ENCODE data around the gene CD5L.

Gene CD5L

DNA sequence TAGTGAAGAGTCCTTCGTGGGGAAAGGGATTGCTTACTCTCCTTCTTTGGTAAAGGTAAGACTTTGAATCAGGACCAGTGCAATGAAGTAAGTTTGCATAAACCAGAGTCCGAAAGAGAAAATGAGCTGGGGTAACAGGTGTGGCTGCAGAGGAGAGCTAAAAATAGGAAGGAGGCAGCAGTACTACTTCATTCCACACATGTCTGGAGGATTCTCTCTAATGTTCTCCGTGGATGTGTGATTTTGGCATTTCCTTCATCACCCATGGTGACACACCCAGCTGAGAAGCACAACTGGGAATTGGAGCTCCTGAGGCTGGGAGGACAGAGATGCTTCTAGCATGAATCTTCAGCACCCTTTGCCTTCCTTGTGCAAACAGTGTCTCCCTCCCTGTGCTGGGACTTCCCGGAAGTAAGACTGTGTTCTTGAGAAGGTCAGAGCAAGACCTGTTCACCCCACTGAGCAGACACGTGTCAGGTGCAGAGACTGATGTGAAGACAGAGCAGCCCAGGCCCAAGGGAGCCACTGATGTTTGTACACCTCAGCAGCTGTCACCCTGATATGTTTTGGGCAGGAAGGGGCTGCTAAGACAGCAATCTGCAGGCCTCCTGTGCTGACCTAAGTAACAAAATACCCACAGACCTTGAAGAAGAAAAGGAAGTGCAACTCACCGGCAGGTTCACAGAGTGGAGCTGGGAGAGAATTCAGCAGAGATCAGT, 35.0 kb downstream of the CD5L start:
- Histone ChIP-seq H3K79me2 (ENCODE audit: insufficient read depth, low read length) (no peaks in the 10 kb centered on the region), H4K20me1 (ENCODE audit: insufficient read depth, low read length) (no peaks in the 10 kb centered on the region), H3K4me3 (ENCODE audit: low read depth in 1 of 2, low read length in 2 of 2) (no peak overlapping the region), H3K27me3 (ENCODE audit: insufficient read depth, low read length, poor library complexity) (no peaks in the 10 kb centered on the region), H3K9me3 (ENCODE audit: insufficient read depth, low read length, severe bottlenecking) (no peaks in the 10 kb centered on the region), H3K27ac (ENCODE audit: low read length) (no peak overlapping the region), H3K9ac (ENCODE audit: low read depth, low read length) (no peak overlapping the region), H2AFZ (ENCODE audit: low read depth, low read length) (no peak overlapping the region), H3K4me2 (ENCODE audit: insufficient read depth, low read length) (no peak overlapping the region), H3K4me1 (ENCODE audit: insufficient read depth, low read length) (no peaks in the 10 kb centered on the region), H3K36me3 (ENCODE audit: insufficient read depth, low read length) (no peaks in the 10 kb centered on the region)
- TF ChIP-seq CTCF (IDR thresholded peaks at IDR 0.05; ENCODE audit: borderline replicate concordance, extremely low read depth, low read length, poor library complexity, severe bottlenecking) (no peak), EZH2 (IDR thresholded peaks at IDR 0.05; ENCODE audit: borderline replicate concordance, low read depth, low read length, severe bottlenecking) (no peak)
- ATAC-seq (ENCODE audit: insufficient read depth, low read depth) = 0 out of 3 replicates have a peak, but pooled peaks have one; percentile 42
- DNase-seq = no peak

- DNase-seq = no peak
- Histone ChIP-seq H3K4me3 (ENCODE audit: low read depth in 1 of 2, low read length in 2 of 2) (no peak overlapping the region), H3K4me1 (ENCODE audit: insufficient read depth, low read length) (no peaks in the 10 kb centered on the region), H3K27ac (ENCODE audit: low read length) (no peak overlapping the region), H3K4me2 (ENCODE audit: insufficient read depth, low read length) (no peak overlapping the region), H3K36me3 (ENCODE audit: insufficient read depth, low read length) (no peaks in the 10 kb centered on the region), H2AFZ (ENCODE audit: low read depth, low read length) (no peak overlapping the region), H3K9me3 (ENCODE audit: insufficient read depth, low read length, severe bottlenecking) (no peaks in the 10 kb centered on the region), H3K79me2 (ENCODE audit: insufficient read depth, low read length) (no peaks in the 10 kb centered on the region), H3K9ac (ENCODE audit: low read depth, low read length) (no peak overlapping the region), H4K20me1 (ENCODE audit: insufficient read depth, low read length) (no peaks in the 10 kb centered on the region), H3K27me3 (ENCODE audit: insufficient read depth, low read length, poor library complexity) (no peaks in the 10 kb centered on the region)
- TF ChIP-seq EZH2 (IDR thresholded peaks at IDR 0.05; ENCODE audit: borderline replicate concordance, low read depth, low read length, severe bottlenecking) (no peak), CTCF (IDR thresholded peaks at IDR 0.05; ENCODE audit: borderline replicate concordance, extremely low read depth, low read length, poor library complexity, severe bottlenecking) (no peak)
- ATAC-seq (ENCODE audit: insufficient read depth, low read depth) = no peak
Observed at GRCh38 chr1:157803851-157804250, 37.8 kb downstream of the CD5L start.

GRCh38 chr1:157799996-157800395, 41.6 kb downstream of the CD5L start:
- Histone ChIP-seq H3K27ac (ENCODE audit: low read length) (no peak overlapping the region), H3K36me3 (ENCODE audit: insufficient read depth, low read length) (no peaks in the 10 kb centered on the region), H3K9me3 (ENCODE audit: insufficient read depth, low read length, severe bottlenecking) (no peaks in the 10 kb centered on the region), H4K20me1 (ENCODE audit: insufficient read depth, low read length) (no peaks in the 10 kb centered on the region), H3K27me3 (ENCODE audit: insufficient read depth, low read length, poor library complexity) (no peaks in the 10 kb centered on the region), H3K4me3 (ENCODE audit: low read depth in 1 of 2, low read length in 2 of 2) (no peak overlapping the region), H2AFZ (ENCODE audit: low read depth, low read length) (no peak overlapping the region), H3K4me2 (ENCODE audit: insufficient read depth, low read length) (no peak overlapping the region), H3K79me2 (ENCODE audit: insufficient read depth, low read length) (no peaks in the 10 kb centered on the region), H3K4me1 (ENCODE audit: insufficient read depth, low read length) (no peaks in the 10 kb centered on the region), H3K9ac (ENCODE audit: low read depth, low read length) (no peak overlapping the region)
- DNase-seq = no peak
- no peak for TF ChIP-seq CTCF (IDR thresholded peaks at IDR 0.05; ENCODE audit: borderline replicate concordance, extremely low read depth, low read length, poor library complexity, severe bottlenecking)
- TF ChIP-seq EZH2 (IDR thresholded peaks at IDR 0.05; ENCODE audit: borderline replicate concordance, low read depth, low read length, severe bottlenecking) = no peak
- no peak for ATAC-seq (ENCODE audit: insufficient read depth, low read depth)

All from DND-41 (cell line).